Measurements from ENCODE around the gene USF3. TPM values are rescaled to one million over a fixed set of nuclear protein-coding genes. Genes with fewer than 3 reads are reported as not detected.

Gene USF3
- total and polyA plus RNA-seq, 2 of the 13 experiments (the other 11 are each of a cell fraction or from before 2014, with no cell fraction given), result 6.3 to 15.2 TPM

DNA sequence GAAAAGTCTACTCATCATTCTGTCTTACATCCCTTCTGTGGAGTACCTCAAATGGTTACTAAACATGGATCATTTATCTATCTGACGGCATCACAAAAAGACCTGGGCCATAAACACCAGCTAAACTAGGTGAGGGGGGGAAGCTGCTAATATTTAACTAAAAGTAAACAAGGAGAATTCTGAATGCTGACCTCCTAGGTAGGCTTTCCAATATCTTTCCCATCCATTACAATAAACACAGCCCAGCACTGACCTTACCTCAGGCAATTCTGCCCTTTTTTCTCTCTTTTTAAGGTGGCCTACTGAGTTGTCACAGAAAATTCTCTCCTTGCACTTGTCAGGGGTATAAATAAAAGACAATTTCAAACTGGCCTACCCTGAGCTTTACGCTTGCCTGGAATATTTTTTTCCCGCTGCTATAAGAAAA, 33.1 kb downstream of the USF3 start (continued):
- peak; percentile 98 for TF ChIP-seq HNRNPUL1 (IDR thresholded peaks at IDR 0.05; ENCODE audit: low read depth, low read length)
- TF ChIP-seq ZNF275 (CRISPR knock-in tag; IDR thresholded peaks at IDR 0.05; ENCODE audit: borderline replicate concordance), result no peak
- no peak for TF ChIP-seq TBP (CRISPR knock-in tag; IDR thresholded peaks at IDR 0.05)
- no peak for TF ChIP-seq ZNF639 (CRISPR knock-in tag; conservative IDR thresholded peaks at IDR 0.05)
- TF ChIP-seq NR2F6 (IDR thresholded peaks at IDR 0.05), result peak; percentile 88
- peak; percentile 83 for TF ChIP-seq NR2F6 (CRISPR knock-in tag; IDR thresholded peaks at IDR 0.05)
- TF ChIP-seq YY1 (IDR thresholded peaks at IDR 0.05; ENCODE audit: insufficient read depth, insufficient replicate concordance, low read depth, low read length), result no peak
- TF ChIP-seq ZNF432 (CRISPR knock-in tag; IDR thresholded peaks at IDR 0.05; ENCODE audit: borderline replicate concordance), result no peak
- no peak for TF ChIP-seq SOX6 (IDR thresholded peaks at IDR 0.05)
- peak; percentile 90 for TF ChIP-seq SOX6 (CRISPR knock-in tag; IDR thresholded peaks at IDR 0.05)
- TF ChIP-seq ZNF564 (CRISPR knock-in tag; IDR thresholded peaks at IDR 0.05), result no peak
- TF ChIP-seq IRF1 (CRISPR knock-in tag; IDR thresholded peaks at IDR 0.05; ENCODE audit: low read depth), result no peak
- TF ChIP-seq ARID4A (CRISPR knock-in tag; IDR thresholded peaks at IDR 0.05; ENCODE audit: borderline replicate concordance), result peak; percentile 15; the same call in 1 of the 2 replicates
- TF ChIP-seq TEAD3 (CRISPR knock-in tag; optimal IDR thresholded peaks at IDR 0.05; ENCODE audit: borderline replicate concordance), result peak; percentile 30
- TF ChIP-seq GATAD1 (CRISPR knock-in tag; IDR thresholded peaks at IDR 0.05), result no peak
- no peak for TF ChIP-seq ZUFSP (CRISPR knock-in tag; IDR thresholded peaks at IDR 0.05; ENCODE audit: borderline replicate concordance)
- TF ChIP-seq ZNF530 (CRISPR knock-in tag; IDR thresholded peaks at IDR 0.05; ENCODE audit: low read depth), result no peak
- TF ChIP-seq STAT5B (CRISPR knock-in tag; IDR thresholded peaks at IDR 0.05), result no peak
